Globus pallidus (tissue), 1 donor: ENCODE measurements around the gene ZNF264.
"Not testable (repeated sequence)": the region's sequence is repeated elsewhere in the genome, so short reads cannot be mapped to it uniquely, and the experiment has no call there.

ENCODE experiments used
- DNase-seq: peaks from one replicate; pipeline ENCODE4 v3.0.0-alpha.2; 2015; ENCODE audit warnings: low spot score

Gene ZNF264

DNA sequence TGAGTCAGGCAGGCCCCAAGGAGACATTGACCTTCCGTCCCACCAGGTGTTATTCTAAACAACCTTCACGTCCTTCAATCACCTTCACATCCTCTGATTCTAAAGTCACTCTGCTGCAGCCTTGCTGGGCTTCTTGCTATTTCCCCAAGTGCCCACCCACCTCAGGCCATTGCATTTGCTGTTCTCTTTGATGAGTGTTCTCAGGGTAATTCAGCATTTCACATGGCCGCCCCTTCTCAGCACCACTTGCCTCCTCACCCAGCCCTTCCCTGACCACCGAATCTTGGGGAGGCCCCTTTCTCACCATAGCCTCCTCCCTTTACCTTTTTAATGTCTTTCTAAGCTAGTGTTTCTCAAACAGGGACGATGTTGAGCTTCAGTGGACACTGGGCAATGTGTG lies 53.8 kb downstream of the ZNF264 start:
- no peak for DNase-seq

- DNase-seq: no peak
These were observed 54.7 kb downstream of the ZNF264 start for GRCh38 chr19:57245959-57246358.

GRCh38 chr19:57248646-57249045 lies 57.3 kb downstream of the ZNF264 start:
- DNase-seq: no peak

GRCh38 chr19:57249329-57249728 lies 58.0 kb downstream of the ZNF264 start:
- DNase-seq: no peak

- DNase-seq: not testable (repeated sequence)
These were observed 62.5 kb downstream of the ZNF264 start for GRCh38 chr19:57253767-57254166.

GRCh38 chr19:57262044-57262443 lies 70.7 kb downstream of the ZNF264 start:
- DNase-seq: no peak

DNA sequence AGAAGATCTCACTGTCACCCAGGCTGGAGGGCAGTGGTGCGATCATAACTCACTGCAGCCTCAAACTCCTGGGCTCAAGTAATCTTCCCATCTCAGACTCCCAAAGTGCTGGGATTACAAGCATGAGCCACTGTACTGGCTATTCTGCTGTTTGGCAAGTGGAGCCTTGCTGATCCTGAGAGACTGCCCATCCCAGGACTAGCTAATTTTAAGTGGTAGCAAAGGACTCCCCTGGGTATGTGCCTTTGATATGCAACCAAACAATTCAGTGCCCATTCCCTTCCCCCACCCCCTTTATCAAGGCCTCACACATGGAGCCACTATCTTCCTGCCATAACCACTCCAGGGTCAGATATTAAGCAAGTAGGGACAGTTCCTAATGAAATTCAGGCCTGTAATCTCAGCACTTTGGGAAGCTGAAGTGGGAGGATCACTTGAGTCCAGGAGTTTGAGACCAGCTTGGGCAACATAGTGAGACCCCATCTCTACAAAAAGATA lies 72.0 kb downstream of the ZNF264 start:
- no peak for DNase-seq

DNA sequence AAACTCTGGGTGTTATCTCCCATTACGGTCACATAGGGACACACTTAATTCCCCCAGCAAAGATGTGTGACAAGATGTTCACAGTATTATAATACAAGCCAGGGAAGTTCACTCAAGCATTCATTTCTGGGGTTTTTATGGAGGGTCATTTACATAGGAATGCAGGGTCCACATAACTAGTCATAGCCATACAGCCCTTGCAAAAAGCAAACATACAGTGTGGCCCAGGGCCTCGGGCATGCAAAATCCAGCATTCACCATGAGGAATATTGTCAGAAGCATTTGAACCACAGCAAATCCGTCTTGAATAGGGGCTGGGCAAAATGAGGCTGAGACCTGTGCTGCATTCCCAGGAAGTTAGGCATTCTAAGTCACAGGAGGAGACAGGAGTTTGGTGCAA lies 76.0 kb downstream of the ZNF264 start:
- no peak for DNase-seq

GRCh38 chr19:57269515-57270250 lies 78.4 kb downstream of the ZNF264 start:
- no peak for DNase-seq

GRCh38 chr19:57271280-57271679 lies 80.0 kb downstream of the ZNF264 start:
- DNase-seq: no peak
